HepG2 (cell line): Measurements from ENCODE around the gene CDK8. TPM values are rescaled to one million over a fixed set of nuclear protein-coding genes. Genes with fewer than 3 reads are reported as not detected.

ENCODE experiments used
- ATAC-seq: fragments of 200-7000 bp; cut with Tn5 transposase; 3 replicates; pipeline ENCODE4 v1.9.1; 2020; ENCODE audit warnings: mild to moderate bottlenecking, moderate library complexity
- BruUV-seq: library from RNA; stranded (reverse); fragments of 400-500 nt; replicated peaks from 2 replicates; lab custom pipeline; 2021; lab: Mats Ljungman, UMichigan
- CTCF ChIA-PET: fragments of 300-600 bp; formaldehyde crosslinking; extraction: SDS; loops from one replicate; lab custom pipeline; 2021; ENCODE audit warnings: low total read pairs, inconsistent platforms, low intra/inter-chr PET ratio; lab: Yijun Ruan, JAX
- POLR2A ChIA-PET: fragments of 350-600 bp; sonication (Branson Sonifier 250); formaldehyde crosslinking; loops from one replicate; lab custom pipeline; 2020; ENCODE audit warnings: antibody characterized with exemption, inconsistent platforms; lab: Yijun Ruan, JAX
- DNase-seq: peaks from one replicate; pipeline ENCODE4 v3.0.0-alpha.2; 2015; ENCODE audit warnings: low spot score
- FAIRE-seq: peaks from 3 replicates; lab custom pipeline; 2011; peaks lifted over from hg19 to GRCh38; lab: Jason Lieb, UNC
- H2AFZ ChIP-seq: one replicate; pipeline ENCODE4 v1.6.1; 2011; ENCODE audit warnings: low read length, inconsistent platforms
- H3K27ac ChIP-seq: fragments of 300-600 bp; 3 replicates; pipeline ENCODE4 v1.8.0; 2011; ENCODE audit warnings: mixed run types, mild to moderate bottlenecking, mixed read lengths, low read length, inconsistent platforms; ENCODE audit not compliant: insufficient read depth; ENCODE audit errors: extremely low read length
- H3K27me3 ChIP-seq, 2 experiments: fragments of 200-600 bp in 1 of 2; 2 replicates in 1 of 2; 3 replicates in 1 of 2; pipeline versions ENCODE4 v1.6.0 to v1.8.0; 2011; ENCODE audit warnings: low read length in 2 of 2, mild to moderate bottlenecking in 2 of 2, moderate library complexity in 2 of 2, inconsistent platforms in 1 of 2; ENCODE audit not compliant: insufficient read depth in 2 of 2, control insufficient read depth in 1 of 2
- H3K36me3 ChIP-seq, 2 experiments: fragments of 200-600 bp in 1 of 2; replicated peaks in 1 of 2; 2 replicates in 1 of 2; 3 replicates in 1 of 2; pipeline versions ENCODE4 v1.5.1 to v1.8.0; 2011; ENCODE audit warnings: low read length in 2 of 2, inconsistent platforms in 1 of 2; ENCODE audit not compliant: insufficient read depth in 2 of 2, control insufficient read depth in 1 of 2
- H3K4me1 ChIP-seq: 2 replicates; pipeline ENCODE4 v1.5.1; 2012; ENCODE audit warnings: low read length, inconsistent platforms; ENCODE audit not compliant: insufficient read depth
- H3K4me2 ChIP-seq: 2 replicates; pipeline ENCODE4 v1.6.0; 2011; ENCODE audit warnings: low read depth, low read length, inconsistent platforms
- H3K4me3 ChIP-seq, 3 experiments: fragments of 200-600 bp in 1 of 3; sonication (generic), shearing (Covaris generic) in 1 of 3; replicated peaks in 1 of 3; 2 replicates each; pipeline ENCODE4 v1.5.1; 2011 to 2016; ENCODE audit warnings: low read length in 3 of 3, inconsistent platforms in 2 of 3, low read depth in 2 of 3, mild to moderate bottlenecking in 2 of 3, control low read depth in 1 of 3, mixed read lengths in 1 of 3; ENCODE audit not compliant: insufficient read depth in 1 of 3
- H3K79me2 ChIP-seq: one replicate; pipeline ENCODE4 v1.6.1; 2011; ENCODE audit warnings: low read length, inconsistent platforms; ENCODE audit not compliant: insufficient read depth
- H3K9ac ChIP-seq: 2 replicates; pipeline ENCODE4 v1.6.0; 2011; ENCODE audit warnings: mild to moderate bottlenecking, low read depth, low read length, inconsistent platforms; ENCODE audit not compliant: insufficient read depth
- H3K9me3 ChIP-seq: 2 replicates; pipeline ENCODE4 v1.5.1; 2012; ENCODE audit warnings: mild to moderate bottlenecking, low read length
- H4K20me1 ChIP-seq: 2 replicates; pipeline ENCODE4 v1.6.0; 2011; ENCODE audit warnings: inconsistent platforms, mild to moderate bottlenecking, low read length, moderate library complexity; ENCODE audit not compliant: insufficient read depth
- HMG20B ChIP-seq: conservative IDR thresholded peaks from 2 replicates; pipeline ENCODE4 v1.6.1; 2016; ENCODE audit warnings: missing genetic modification reagents, missing compliant biosample characterization
- ISX ChIP-seq: sonication (generic); formaldehyde crosslinking; conservative IDR thresholded peaks from 2 replicates; pipeline ENCODE4 v1.5.0; 2020; ENCODE audit warnings: missing genetic modification reagents
- KLF13 ChIP-seq: sonication (generic); formaldehyde crosslinking; IDR thresholded peaks from 2 replicates; pipeline ENCODE4 v1.4.0; 2020; ENCODE audit warnings: mild to moderate bottlenecking, missing genetic modification reagents
- MAF1 ChIP-seq: sonication (generic); formaldehyde crosslinking; IDR thresholded peaks from 2 replicates; pipeline ENCODE4 v1.5.0; 2020; ENCODE audit warnings: missing genetic modification reagents, borderline replicate concordance
- MTF1 ChIP-seq: sonication (generic); formaldehyde crosslinking; IDR thresholded peaks from 2 replicates; pipeline ENCODE4 v1.5.0; 2020; ENCODE audit warnings: missing genetic modification reagents
- NAIF1 ChIP-seq: sonication (generic); formaldehyde crosslinking; IDR thresholded peaks from 2 replicates; pipeline ENCODE4 v1.5.0; 2020; ENCODE audit warnings: mild to moderate bottlenecking, missing genetic modification reagents, borderline replicate concordance
- SKIL ChIP-seq: sonication (generic); formaldehyde crosslinking; IDR thresholded peaks from 2 replicates; pipeline ENCODE4 v1.8.0; 2022; ENCODE audit warnings: missing genetic modification reagents, mild to moderate bottlenecking, moderate library complexity, borderline replicate concordance
- SRF ChIP-seq: IDR thresholded peaks from 2 replicates; pipeline ENCODE4 v1.6.1; 2011; ENCODE audit warnings: mild to moderate bottlenecking, low read depth, low read length, moderate library complexity
- STAT5B ChIP-seq: sonication (generic); formaldehyde crosslinking; IDR thresholded peaks from 2 replicates; pipeline ENCODE4 v1.4.0; 2020; ENCODE audit warnings: missing genetic modification reagents
- ZFP90 ChIP-seq: sonication (generic); formaldehyde crosslinking; IDR thresholded peaks from 2 replicates; pipeline ENCODE4 v1.8.0; 2022; ENCODE audit warnings: missing genetic modification reagents, mild to moderate bottlenecking, inconsistent platforms, borderline replicate concordance
- ZNF629 ChIP-seq: sonication (generic); formaldehyde crosslinking; conservative IDR thresholded peaks from 2 replicates; pipeline ENCODE4 v1.5.0; 2020; ENCODE audit warnings: missing genetic modification reagents
- WGBS: methylation state at CpG from one replicate; pipeline ENCODE4 v1.1.6; 2017; ENCODE audit warnings: low lambda C conversion rate; 5-methylcytosine and 5-hydroxymethylcytosine counted together
- in situ Hi-C: cut with HindIII; loops from 2 replicates; pipeline ENCODE4 v1.10.0; 2017; ENCODE audit warnings: low pct_unique_long_range_greater_than_20kb; ENCODE audit not compliant: extremely low pct_ligation_motif_present
- intact Hi-C: fragments of 100-400 bp; cut with micrococcal nuclease; formaldehyde crosslinking; loops from one replicate; pipeline ENCODE4 v1.10.0; 2022; ENCODE audit not compliant: unreplicated experiment
- polyA plus RNA-seq, 8 experiments: library from polyadenylated mRNA; depleted of rRNA in 3 of 8; stranded (reverse) in 7 of 8; unstranded in 1 of 8; fragments of >200 nt; fragmentation: Illumina TruSeq in 4 of 8; extraction: Trizol in 4 of 8; gene quantifications; 2 replicates each; pipeline versions ENCODE4 v1.2.1 to v1.2.3, GENCODE V29; 2011 to 2016; ENCODE audit warnings: low read depth in 4 of 8, missing spikeins in 1 of 8, mixed read lengths in 1 of 8; ENCODE audit not compliant: insufficient read depth in 1 of 8
- total RNA-seq, 5 experiments: library from RNA; depleted of rRNA; stranded (reverse); fragments of >200 nt; fragmentation: Illumina TruSeq; extraction: Trizol; gene quantifications; 2 replicates each; pipeline ENCODE4 v1.2.3, GENCODE V29; 2016; ENCODE audit warnings: low read depth in 1 of 5
- TF ChIP-seq, protein P1 (sequence below): sonication (generic); formaldehyde crosslinking; IDR thresholded peaks from 2 replicates; pipeline ENCODE4 v1.4.0; 2020; ENCODE audit warnings: missing genetic modification reagents, borderline replicate concordance
- TF ChIP-seq, protein P2 (sequence below): IDR thresholded peaks from 2 replicates; pipeline ENCODE4 v1.6.1; 2016; ENCODE audit warnings: mild to moderate bottlenecking

The CDK8 gene
- total and polyA plus RNA-seq, 2 of the 13 experiments (the other 11 are each of a cell fraction or from before 2014, with no cell fraction given) = 15.8 to 16.4 TPM

DNA sequence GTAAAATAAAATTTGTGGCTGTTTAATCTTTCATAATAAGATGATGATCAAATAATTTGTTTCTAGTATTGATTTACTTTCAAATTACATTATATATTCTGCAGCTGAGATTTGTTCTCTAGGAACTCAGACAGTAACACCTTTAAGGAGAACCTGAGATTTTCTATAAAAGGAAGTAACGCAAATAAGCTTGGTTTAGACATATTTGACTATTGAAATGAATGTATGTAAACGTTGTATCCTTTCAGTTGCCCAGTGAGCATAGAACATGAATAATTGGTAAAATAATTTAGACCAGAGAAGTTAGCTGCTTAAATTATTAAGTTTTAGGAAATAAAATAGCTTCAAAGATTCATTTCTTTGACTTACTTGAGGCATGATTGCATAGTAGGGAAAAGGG lies 3.1 kb downstream of the CDK8 start:
- intact Hi-C loops (no loop called here), in situ Hi-C loops (no loop called here)
- CTCF ChIA-PET = no interaction called here
- TF ChIP-seq KLF13 (CRISPR knock-in tag) (no peak), ZNF629 (CRISPR knock-in tag) (no peak), ZFP90 (CRISPR knock-in tag) (no peak), NAIF1 (no peak), ISX (no peak), SRF (no peak), SKIL (CRISPR knock-in tag) (no peak), HMG20B (CRISPR knock-in tag) (no peak), STAT5B (CRISPR knock-in tag) (no peak), MTF1 (CRISPR knock-in tag) (no peak), MAF1 (CRISPR knock-in tag) (no peak)
- TF ChIP-seq, protein P1, sequence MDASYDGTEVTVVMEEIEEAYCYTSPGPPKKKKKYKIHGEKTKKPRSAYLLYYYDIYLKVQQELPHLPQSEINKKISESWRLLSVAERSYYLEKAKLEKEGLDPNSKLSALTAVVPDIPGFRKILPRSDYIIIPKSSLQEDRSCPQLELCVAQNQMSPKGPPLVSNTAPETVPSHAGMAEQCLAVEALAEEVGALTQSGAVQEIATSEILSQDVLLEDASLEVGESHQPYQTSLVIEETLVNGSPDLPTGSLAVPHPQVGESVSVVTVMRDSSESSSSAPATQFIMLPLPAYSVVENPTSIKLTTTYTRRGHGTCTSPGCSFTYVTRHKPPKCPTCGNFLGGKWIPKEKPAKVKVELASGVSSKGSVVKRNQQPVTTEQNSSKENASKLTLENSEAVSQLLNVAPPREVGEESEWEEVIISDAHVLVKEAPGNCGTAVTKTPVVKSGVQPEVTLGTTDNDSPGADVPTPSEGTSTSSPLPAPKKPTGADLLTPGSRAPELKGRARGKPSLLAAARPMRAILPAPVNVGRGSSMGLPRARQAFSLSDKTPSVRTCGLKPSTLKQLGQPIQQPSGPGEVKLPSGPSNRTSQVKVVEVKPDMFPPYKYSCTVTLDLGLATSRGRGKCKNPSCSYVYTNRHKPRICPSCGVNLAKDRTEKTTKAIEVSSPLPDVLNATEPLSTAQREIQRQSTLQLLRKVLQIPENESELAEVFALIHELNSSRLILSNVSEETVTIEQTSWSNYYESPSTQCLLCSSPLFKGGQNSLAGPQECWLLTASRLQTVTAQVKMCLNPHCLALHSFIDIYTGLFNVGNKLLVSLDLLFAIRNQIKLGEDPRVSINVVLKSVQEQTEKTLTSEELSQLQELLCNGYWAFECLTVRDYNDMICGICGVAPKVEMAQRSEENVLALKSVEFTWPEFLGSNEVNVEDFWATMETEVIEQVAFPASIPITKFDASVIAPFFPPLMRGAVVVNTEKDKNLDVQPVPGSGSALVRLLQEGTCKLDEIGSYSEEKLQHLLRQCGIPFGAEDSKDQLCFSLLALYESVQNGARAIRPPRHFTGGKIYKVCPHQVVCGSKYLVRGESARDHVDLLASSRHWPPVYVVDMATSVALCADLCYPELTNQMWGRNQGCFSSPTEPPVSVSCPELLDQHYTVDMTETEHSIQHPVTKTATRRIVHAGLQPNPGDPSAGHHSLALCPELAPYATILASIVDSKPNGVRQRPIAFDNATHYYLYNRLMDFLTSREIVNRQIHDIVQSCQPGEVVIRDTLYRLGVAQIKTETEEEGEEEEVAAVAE = no peak
- TF ChIP-seq, protein P2, sequence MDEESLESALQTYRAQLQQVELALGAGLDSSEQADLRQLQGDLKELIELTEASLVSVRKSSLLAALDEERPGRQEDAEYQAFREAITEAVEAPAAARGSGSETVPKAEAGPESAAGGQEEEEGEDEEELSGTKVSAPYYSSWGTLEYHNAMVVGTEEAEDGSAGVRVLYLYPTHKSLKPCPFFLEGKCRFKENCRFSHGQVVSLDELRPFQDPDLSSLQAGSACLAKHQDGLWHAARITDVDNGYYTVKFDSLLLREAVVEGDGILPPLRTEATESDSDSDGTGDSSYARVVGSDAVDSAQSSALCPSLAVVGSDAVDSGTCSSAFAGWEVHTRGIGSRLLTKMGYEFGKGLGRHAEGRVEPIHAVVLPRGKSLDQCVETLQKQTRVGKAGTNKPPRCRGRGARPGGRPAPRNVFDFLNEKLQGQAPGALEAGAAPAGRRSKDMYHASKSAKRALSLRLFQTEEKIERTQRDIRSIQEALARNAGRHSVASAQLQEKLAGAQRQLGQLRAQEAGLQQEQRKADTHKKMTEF (CRISPR knock-in tag) = no peak
- POLR2A ChIA-PET = no interaction called here
- WGBS = 69% methylated on average over 2 of the region's 2 CpGs
- Histone ChIP-seq H3K9me3 (no peaks in the 10 kb centered on the region), H3K9ac (no peak overlapping the region), H2AFZ (no peak overlapping the region), H3K4me1 (peaks cover 30% of the 10 kb centered on the region), H3K79me2 (peaks cover 76% of the 10 kb centered on the region), H3K27me3 (no peaks in the 10 kb centered on the region; a peak in 1 of 5 replicates), H3K4me2 (peak overlapping the region; percentile 88), H3K4me3 (peak overlapping the region in 1 of 3 experiments; percentile 90; a peak in 2 of 6 replicates), H3K36me3 (no peaks in the 10 kb centered on the region), H4K20me1 (peaks cover 23% of the 10 kb centered on the region; the same call in 1 of the 2 replicates), H3K27ac (no peak overlapping the region)
- FAIRE-seq (no peak), DNase-seq (no peak), ATAC-seq (no peak)
- BruUV-seq = no TSS peak
